HAP-1 (cell line): ENCODE measurements around the gene TOX2.

Experiments used
- DNase-seq, 2 experiments: peaks; one replicate each; pipeline ENCODE4 v3.0.0-alpha.2; 2016 to 2020; ENCODE audit warnings: low spot score in 2 of 2
- H3K27me3 ChIP-seq: fragments of 250-450 bp; sonication (Bioruptor Pico); 2 replicates; pipeline ENCODE4 v1.5.1; 2020; ENCODE audit warnings: low read depth, mild to moderate bottlenecking, moderate library complexity
- H3K36me3 ChIP-seq: fragments of 250-450 bp; sonication (Bioruptor Pico); replicated peaks from 2 replicates; pipeline ENCODE4 v1.5.1; 2020; ENCODE audit warnings: mild to moderate bottlenecking
- H3K4me1 ChIP-seq: fragments of 250-450 bp; sonication (Bioruptor Pico); 2 replicates; pipeline ENCODE4 v1.5.1; 2020; ENCODE audit warnings: mild to moderate bottlenecking
- H3K4me3 ChIP-seq: fragments of 250-450 bp; sonication (Bioruptor Pico); 2 replicates; pipeline ENCODE4 v1.5.1; 2020; ENCODE audit warnings: mild to moderate bottlenecking, moderate library complexity
- H3K9me3 ChIP-seq: fragments of 250-450 bp; sonication (Bioruptor Pico); 2 replicates; pipeline ENCODE4 v1.5.1; 2020; ENCODE audit warnings: mild to moderate bottlenecking, moderate library complexity
- in situ Hi-C: fragments of 300-500 bp; cut with MboI; formaldehyde crosslinking; loops from 3 replicates; pipeline ENCODE4 v1.14.3; 2020; ENCODE audit warnings: low sequenced_read_pairs, inconsistent platforms, mixed read lengths

Gene TOX2

DNA sequence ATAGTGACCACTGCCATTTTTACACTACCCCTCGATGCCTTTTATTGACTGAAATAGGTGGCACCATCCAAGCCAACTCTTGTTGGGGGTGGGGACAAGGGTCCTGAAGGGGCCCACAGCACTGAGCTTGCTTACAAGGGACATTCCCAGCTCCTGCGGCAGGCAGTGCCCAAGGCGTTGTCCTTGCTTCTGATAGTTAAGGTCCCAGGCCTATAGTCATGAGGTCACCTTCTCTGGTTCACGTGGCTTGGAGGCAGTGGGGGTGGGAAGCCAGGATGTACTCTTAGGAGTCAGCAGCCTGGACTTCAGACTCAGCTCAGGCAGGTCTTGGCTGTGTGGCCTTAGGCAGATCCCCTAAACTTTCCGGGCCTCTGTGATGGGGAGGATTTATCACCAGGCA lies 48.6 kb downstream of the TOX2 start:
- H3K4me1 ChIP-seq, result peaks cover 7% of the 10 kb centered on the region
- H3K36me3 ChIP-seq, result no peaks in the 10 kb centered on the region
- no peaks in the 10 kb centered on the region for H3K9me3 ChIP-seq
- no peak for DNase-seq
- H3K4me3 ChIP-seq, result no peak overlapping the region
- no peaks in the 10 kb centered on the region for H3K27me3 ChIP-seq
- in situ Hi-C loops, result no loop called here

- Histone ChIP-seq H3K4me1 (peaks cover 16% of the 10 kb centered on the region), H3K36me3 (no peaks in the 10 kb centered on the region), H3K27me3 (no peaks in the 10 kb centered on the region), H3K9me3 (no peaks in the 10 kb centered on the region), H3K4me3 (no peak overlapping the region)
- in situ Hi-C loops, result no loop called here
- DNase-seq, result no peak
These were observed 49.5 kb downstream of the TOX2 start for GRCh38 chr20:43963872-43964791.

DNA sequence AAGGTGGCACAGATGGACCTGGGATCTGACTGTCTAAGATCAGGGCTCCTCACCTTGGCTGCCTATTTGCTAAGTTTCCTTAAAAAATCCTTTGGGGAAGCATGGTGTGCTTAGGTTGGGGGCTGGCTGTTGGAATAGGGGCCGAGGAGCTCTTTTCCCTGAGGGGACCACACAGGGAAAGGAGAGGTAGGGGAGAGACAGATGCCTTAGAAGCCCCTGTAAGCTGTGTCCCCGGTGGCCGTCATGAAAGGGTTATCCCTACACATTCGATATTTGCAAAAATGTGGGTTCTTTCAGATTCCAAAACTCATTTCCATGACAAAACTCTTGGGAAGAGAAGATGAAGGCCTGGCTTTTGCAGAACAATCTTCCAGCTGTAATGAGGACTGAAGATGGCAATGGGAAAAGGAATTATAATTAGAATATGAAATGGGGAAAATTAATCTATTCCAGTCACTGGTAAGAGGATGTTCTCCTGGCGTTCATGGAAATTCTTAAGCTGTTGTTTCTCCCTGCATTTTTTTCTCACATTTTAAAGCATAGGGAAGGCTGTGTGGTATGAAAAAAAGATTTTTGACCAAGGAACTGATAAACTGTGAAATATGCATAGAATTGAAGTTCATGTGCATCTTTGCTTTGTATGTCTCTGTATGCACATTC lies 53.8 kb downstream of the TOX2 start:
- DNase-seq, result peak; percentile 56 to 75
- no peaks in the 10 kb centered on the region for H3K9me3 ChIP-seq
- H3K27me3 ChIP-seq, result no peaks in the 10 kb centered on the region
- no peaks in the 10 kb centered on the region for H3K36me3 ChIP-seq
- no peak overlapping the region for H3K4me3 ChIP-seq
- in situ Hi-C loops, result no loop called here
- H3K4me1 ChIP-seq, result peaks cover 18% of the 10 kb centered on the region

GRCh38 chr20:43969028-43969447 lies 54.4 kb downstream of the TOX2 start:
- in situ Hi-C loops, result no loop called here

GRCh38 chr20:43969501-43970182 lies 55.0 kb downstream of the TOX2 start:
- peaks cover 18% of the 10 kb centered on the region for H3K4me1 ChIP-seq
- no peaks in the 10 kb centered on the region for H3K9me3 ChIP-seq
- no peak for DNase-seq
- in situ Hi-C loops, result no loop called here
- no peak overlapping the region for H3K4me3 ChIP-seq
- H3K36me3 ChIP-seq, result no peaks in the 10 kb centered on the region
- H3K27me3 ChIP-seq, result no peaks in the 10 kb centered on the region

More at GRCh38 chr20:43969028-43969447, 54.4 kb downstream of the TOX2 start:
- Histone ChIP-seq H3K4me1 (peaks cover 18% of the 10 kb centered on the region), H3K9me3 (no peaks in the 10 kb centered on the region), H3K4me3 (no peak overlapping the region), H3K36me3 (no peaks in the 10 kb centered on the region), H3K27me3 (no peaks in the 10 kb centered on the region)
- no peak for DNase-seq

DNA sequence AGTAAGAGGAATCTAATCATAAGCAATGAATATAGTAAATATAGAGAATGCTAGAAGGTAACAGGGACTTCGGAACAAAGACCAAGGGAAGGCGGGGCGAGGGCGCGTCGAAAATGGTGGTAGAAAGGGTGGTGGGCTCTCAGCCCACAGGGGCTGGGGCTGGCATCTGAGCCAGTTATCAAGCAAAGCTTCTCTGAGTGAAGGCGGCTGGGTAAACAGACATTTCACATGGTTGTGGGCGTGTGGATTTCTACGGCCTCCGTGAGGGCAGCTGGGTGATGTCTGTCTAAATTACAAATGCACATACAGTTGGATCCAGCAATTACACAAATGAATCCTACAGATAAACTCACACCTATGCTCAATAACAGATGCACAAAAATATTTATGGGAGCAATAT lies 56.6 kb downstream of the TOX2 start:
- no peaks in the 10 kb centered on the region for H3K9me3 ChIP-seq
- in situ Hi-C loops, result no loop called here
- H3K36me3 ChIP-seq, result no peaks in the 10 kb centered on the region
- DNase-seq, result no peak
- H3K27me3 ChIP-seq, result no peaks in the 10 kb centered on the region
- no peak overlapping the region for H3K4me3 ChIP-seq
- peaks cover 15% of the 10 kb centered on the region for H3K4me1 ChIP-seq

GRCh38 chr20:43972051-43972450 lies 57.4 kb downstream of the TOX2 start:
- Histone ChIP-seq H3K36me3 (no peaks in the 10 kb centered on the region), H3K27me3 (no peaks in the 10 kb centered on the region), H3K4me1 (peaks cover 15% of the 10 kb centered on the region), H3K9me3 (no peaks in the 10 kb centered on the region), H3K4me3 (no peak overlapping the region)
- no peak for DNase-seq
- in situ Hi-C loops, result no loop called here

- DNase-seq, result no peak
- H3K27me3 ChIP-seq, result no peaks in the 10 kb centered on the region
- in situ Hi-C loops, result no loop called here
- H3K4me1 ChIP-seq, result peaks cover 15% of the 10 kb centered on the region
- H3K9me3 ChIP-seq, result no peaks in the 10 kb centered on the region
- H3K36me3 ChIP-seq, result no peaks in the 10 kb centered on the region
- no peak overlapping the region for H3K4me3 ChIP-seq
These were observed 58.0 kb downstream of the TOX2 start for GRCh38 chr20:43972692-43973091.

DNA sequence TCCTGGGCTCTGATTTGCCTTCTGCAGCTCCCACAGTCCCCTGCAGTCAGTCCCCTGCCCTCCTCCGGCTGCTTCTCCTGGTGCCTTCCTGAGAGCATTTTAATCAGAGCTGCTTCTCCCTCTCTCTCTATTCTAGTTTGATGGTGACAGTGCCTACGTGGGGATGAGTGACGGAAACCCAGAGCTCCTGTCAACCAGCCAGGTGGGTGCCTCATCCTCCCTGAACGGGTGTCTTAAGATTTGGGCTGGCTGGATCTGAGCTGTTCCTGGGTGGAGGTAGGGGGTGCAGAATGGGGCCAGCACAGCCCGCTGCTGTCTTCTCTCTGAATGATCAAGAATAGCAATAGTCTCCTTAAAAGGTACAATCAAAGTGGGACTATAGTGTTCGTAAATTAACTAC lies 58.6 kb downstream of the TOX2 start:
- no peaks in the 10 kb centered on the region for H3K36me3 ChIP-seq
- peaks cover 11% of the 10 kb centered on the region for H3K4me1 ChIP-seq
- DNase-seq, result no peak
- in situ Hi-C loops, result no loop called here
- H3K27me3 ChIP-seq, result no peaks in the 10 kb centered on the region
- no peaks in the 10 kb centered on the region for H3K9me3 ChIP-seq
- no peak overlapping the region for H3K4me3 ChIP-seq

DNA sequence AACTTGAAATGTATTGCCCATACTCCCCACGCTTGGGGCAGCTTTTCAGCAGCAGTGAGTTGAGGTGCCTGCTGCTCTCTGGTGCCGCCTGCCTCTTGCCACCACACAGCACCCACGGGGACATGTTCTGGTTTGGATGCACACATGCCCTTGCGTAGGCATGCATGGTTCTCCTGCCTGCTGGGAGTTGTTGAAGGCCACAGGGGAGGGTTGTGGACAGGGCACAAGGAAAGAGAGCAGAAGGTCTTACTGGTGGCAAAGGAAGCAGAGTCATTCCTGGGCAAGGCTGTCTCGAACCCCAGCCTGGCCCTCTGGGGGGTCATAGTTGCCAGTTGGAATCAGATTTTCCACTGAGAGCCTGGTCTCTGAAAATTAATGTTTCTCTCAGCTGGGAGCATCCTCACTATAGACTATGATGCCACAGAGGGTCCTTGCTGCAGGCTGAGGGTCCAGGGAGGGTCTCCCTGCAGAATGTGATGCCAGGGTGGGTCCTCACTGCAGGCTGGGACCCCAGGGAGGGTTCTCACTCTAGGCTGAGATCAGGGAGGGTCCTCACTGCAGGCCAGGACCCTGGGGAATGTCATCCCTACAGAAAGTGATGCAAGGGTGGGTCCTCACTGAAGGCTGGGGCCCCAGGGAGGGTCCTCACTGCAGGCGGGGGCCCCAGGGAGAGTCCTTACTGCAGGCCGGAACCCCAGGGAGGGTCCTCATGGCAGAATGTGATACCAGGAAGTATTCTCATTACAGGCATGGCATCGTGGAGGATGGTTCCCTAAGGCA lies 59.2 kb downstream of the TOX2 start:
- Histone ChIP-seq H3K4me3 (no peak overlapping the region), H3K9me3 (no peaks in the 10 kb centered on the region), H3K27me3 (no peaks in the 10 kb centered on the region), H3K36me3 (no peaks in the 10 kb centered on the region), H3K4me1 (peaks cover 4% of the 10 kb centered on the region)
- in situ Hi-C loops, result no loop called here
- no peak for DNase-seq

- no peaks in the 10 kb centered on the region for H3K9me3 ChIP-seq
- in situ Hi-C loops, result no loop called here
These were observed 60.0 kb downstream of the TOX2 start for GRCh38 chr20:43974695-43975094.

DNA sequence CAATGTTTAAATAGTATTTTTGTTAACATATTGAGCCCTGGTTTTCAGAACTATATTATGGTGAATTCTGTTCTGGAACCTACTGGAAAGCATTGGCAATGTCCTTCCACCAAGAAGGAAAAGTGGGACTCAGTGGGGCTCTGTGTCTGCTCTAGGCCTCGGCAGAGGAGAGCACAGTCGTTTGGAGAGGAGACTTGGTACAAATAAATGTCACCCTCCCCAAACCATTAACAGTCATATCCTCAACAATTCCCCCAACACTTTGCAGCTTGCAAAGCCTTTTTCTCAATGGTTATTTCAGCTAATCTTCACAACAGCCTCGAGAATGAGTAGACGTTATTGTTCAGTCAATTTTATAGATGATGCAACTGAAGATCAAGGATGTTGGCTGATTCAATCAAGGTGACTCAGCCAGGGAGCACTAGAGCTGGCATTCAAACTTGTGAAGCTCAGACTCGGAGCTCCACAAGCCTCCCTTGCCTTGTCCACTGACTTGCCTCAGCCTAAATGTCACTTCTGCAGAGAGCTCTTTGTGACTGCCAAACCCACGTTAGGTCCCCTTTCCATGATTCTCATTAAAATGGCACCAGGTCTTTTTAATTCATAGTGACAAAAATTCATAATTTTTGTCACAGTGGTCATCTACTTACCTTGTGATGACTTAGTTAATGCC lies 60.6 kb downstream of the TOX2 start:
- DNase-seq, result no peak
- no peak overlapping the region for H3K4me3 ChIP-seq
- H3K4me1 ChIP-seq, result peaks cover 3% of the 10 kb centered on the region; the same call in 1 of the 2 replicates
- no peaks in the 10 kb centered on the region for H3K27me3 ChIP-seq
- no peaks in the 10 kb centered on the region for H3K36me3 ChIP-seq
- in situ Hi-C loops, result no loop called here
- H3K9me3 ChIP-seq, result no peaks in the 10 kb centered on the region

More at GRCh38 chr20:43974695-43975094, 60.0 kb downstream of the TOX2 start:
- H3K36me3 ChIP-seq, result no peaks in the 10 kb centered on the region
- no peak for DNase-seq
- H3K4me1 ChIP-seq, result peaks cover under 1% of the 10 kb centered on the region; the same call in 1 of the 2 replicates
- H3K27me3 ChIP-seq, result no peaks in the 10 kb centered on the region
- H3K4me3 ChIP-seq, result no peak overlapping the region

DNA sequence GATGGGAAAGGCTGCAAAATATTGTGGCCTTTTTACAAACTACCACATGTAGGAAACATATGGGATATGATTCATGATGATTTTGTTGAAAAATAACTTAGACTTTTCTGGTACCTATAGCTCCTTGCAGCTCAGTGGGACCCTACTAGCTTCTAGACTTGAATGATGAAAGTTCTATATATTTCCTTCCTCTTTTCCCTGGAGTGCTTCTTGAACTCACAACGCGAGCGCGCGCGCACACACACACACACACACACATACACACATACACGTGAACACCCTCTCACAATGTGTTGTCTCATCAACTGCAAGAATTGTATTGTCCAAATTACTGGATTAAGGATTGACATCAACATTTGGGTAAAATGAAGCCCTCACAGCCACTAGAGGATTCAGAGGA lies 61.9 kb downstream of the TOX2 start:
- peaks cover 3% of the 10 kb centered on the region; the same call in 1 of the 2 replicates for H3K4me1 ChIP-seq
- no peak for DNase-seq
- H3K27me3 ChIP-seq, result no peaks in the 10 kb centered on the region
- no peak overlapping the region for H3K4me3 ChIP-seq
- H3K36me3 ChIP-seq, result no peaks in the 10 kb centered on the region
- in situ Hi-C loops, result no loop called here
- no peaks in the 10 kb centered on the region for H3K9me3 ChIP-seq
